HCT116 (cell line): Measurements from ENCODE around the gene FLT3LG. TPM values are rescaled to one million over a fixed set of nuclear protein-coding genes. Genes with fewer than 3 reads are reported as not detected.

Experiments used
- ATAC-seq: fragments of 200-7000 bp; cut with Tn5 transposase; 2 replicates; pipeline ENCODE4 v1.9.1; 2020; ENCODE audit warnings: mild to moderate bottlenecking, moderate library complexity
- BruUV-seq: library from RNA; stranded (reverse); fragments of 400-500 nt; replicated peaks from 2 replicates; lab custom pipeline; 2021; lab: Mats Ljungman, UMichigan
- CTCF ChIA-PET: fragments of 300-600 bp; sonication (Branson Sonifier 250); formaldehyde crosslinking; loops from one replicate; lab custom pipeline; 2021; ENCODE audit warnings: antibody characterized with exemption; lab: Charles Lee
- POLR2A ChIA-PET: fragments of 300-600, 350-600 bp; sonication (Branson Sonifier 250); formaldehyde crosslinking; loops from one replicate; lab custom pipeline; 2021; ENCODE audit warnings: antibody characterized with exemption; lab: Charles Lee
- RAD21 ChIA-PET, 2 experiments: fragments of 300-600 bp; sonication (Branson Sonifier 250); formaldehyde crosslinking; loops; one replicate each; lab custom pipeline; 2023; ENCODE audit warnings: low total read pairs in 2 of 2; ENCODE audit not compliant: uncharacterized antibody in 2 of 2, unreplicated experiment in 2 of 2, low non-redundant PET in 1 of 2; lab: Charles Lee
- DNase-seq: peaks from one replicate; pipeline ENCODE4 v3.0.0-alpha.2; 2010; ENCODE audit warnings: low read depth, low spot score
- H2AFZ ChIP-seq: fragments of 200-600 bp; shearing (Covaris generic), sonication (generic); 2 replicates; pipeline ENCODE4 v1.6.1; 2017; ENCODE audit warnings: low read depth, mixed run types, mixed read lengths, antibody characterized with exemption, low read length; ENCODE audit not compliant: poor library complexity, severe bottlenecking
- H3K27ac ChIP-seq: 2 replicates; pipeline ENCODE4 v1.5.1; 2012; ENCODE audit warnings: low read depth, low read length
- H3K27me3 ChIP-seq: fragments of 200-600 bp; sonication (generic); 2 replicates; pipeline ENCODE4 v1.6.1; 2016; ENCODE audit warnings: mixed run types, low read length, mixed read lengths; ENCODE audit not compliant: insufficient read depth
- H3K36me3 ChIP-seq, 2 experiments: fragments of 200-500 bp in 1 of 2; fragments of 200-600 bp in 1 of 2; sonication (Bioruptor generic) in 1 of 2; sonication (generic) in 1 of 2; 2 replicates each; pipeline versions ENCODE4 v1.5.1 to v1.6.1; 2014 to 2016; ENCODE audit warnings: low read length in 2 of 2, inconsistent platforms in 1 of 2, mixed read lengths in 1 of 2, mixed run types in 1 of 2; ENCODE audit not compliant: insufficient read depth in 2 of 2, control insufficient read depth in 1 of 2
- H3K4me1 ChIP-seq, 2 experiments: fragments of 200-600 bp in 1 of 2; sonication (generic) in 1 of 2; 2 replicates each; pipeline versions ENCODE4 v1.5.1 to v1.6.1; 2012 to 2017; ENCODE audit warnings: low read length in 2 of 2, inconsistent platforms in 1 of 2, mild to moderate bottlenecking in 1 of 2, mixed read lengths in 1 of 2, mixed run types in 1 of 2, moderate library complexity in 1 of 2; ENCODE audit not compliant: insufficient read depth in 2 of 2, control insufficient read depth in 1 of 2
- H3K4me2 ChIP-seq: fragments of 200-600 bp; sonication (generic); 2 replicates; pipeline ENCODE4 v1.6.1; 2017; ENCODE audit warnings: mixed run types, low read length, mixed read lengths
- H3K4me3 ChIP-seq, 2 experiments: fragments of 200-600 bp in 1 of 2; sonication (generic) in 1 of 2; replicated peaks in 1 of 2; 2 replicates each; pipeline ENCODE4 v1.5.1; 2011 to 2016; ENCODE audit warnings: low read length in 2 of 2, control low read depth in 1 of 2, low read depth in 1 of 2, mild to moderate bottlenecking in 1 of 2, mixed read lengths in 1 of 2, mixed run types in 1 of 2
- H3K79me2 ChIP-seq: fragments of 200-600 bp; sonication (generic); 2 replicates; pipeline ENCODE4 v1.6.1; 2017; ENCODE audit warnings: mild to moderate bottlenecking, mixed run types, low read length, moderate library complexity, mixed read lengths; ENCODE audit not compliant: insufficient read depth
- H3K9ac ChIP-seq: fragments of 200-600 bp; sonication (generic); 2 replicates; pipeline ENCODE4 v1.6.1; 2016; ENCODE audit warnings: low read length, mixed read lengths
- H3K9me2 ChIP-seq: fragments of 200-600 bp; sonication (generic), shearing (Covaris generic); 2 replicates; pipeline ENCODE4 v1.6.1; 2017; ENCODE audit warnings: mixed run types, mild to moderate bottlenecking, moderate library complexity; ENCODE audit not compliant: insufficient read depth
- H3K9me3 ChIP-seq, 2 experiments: fragments of 200-500 bp in 1 of 2; fragments of 200-600 bp in 1 of 2; sonication (Bioruptor generic) in 1 of 2; sonication (generic) in 1 of 2; 2 replicates each; pipeline ENCODE4 v1.6.1; 2014 to 2017; ENCODE audit warnings: low read length in 2 of 2, mixed read lengths in 2 of 2, inconsistent platforms in 1 of 2, low read depth in 1 of 2, mild to moderate bottlenecking in 1 of 2, mixed run types in 1 of 2, moderate library complexity in 1 of 2; ENCODE audit not compliant: control insufficient read depth in 1 of 2, insufficient read depth in 1 of 2
- H4K20me1 ChIP-seq: fragments of 200-600 bp; sonication (generic), shearing (Covaris generic); 2 replicates; pipeline ENCODE4 v1.6.1; 2017; ENCODE audit warnings: mixed run types, mild to moderate bottlenecking, moderate library complexity; ENCODE audit not compliant: insufficient read depth
- ATF3 ChIP-seq: IDR thresholded peaks from 2 replicates; pipeline ENCODE4 v1.6.1; 2012
- CBX3 ChIP-seq: IDR thresholded peaks from 2 replicates; pipeline ENCODE4 v1.6.1; 2012; ENCODE audit warnings: low read depth
- EGR1 ChIP-seq: IDR thresholded peaks from 2 replicates; pipeline ENCODE4 v1.6.1; 2012; ENCODE audit warnings: low read depth
- EZH2phosphoT487 ChIP-seq: fragments of 200-600 bp; IDR thresholded peaks from 2 replicates; pipeline ENCODE4 v1.6.1; 2018; ENCODE audit warnings: antibody characterized with exemption, borderline replicate concordance
- FOSL1 ChIP-seq: IDR thresholded peaks from 2 replicates; pipeline ENCODE4 v1.6.1; 2012; ENCODE audit warnings: low read depth
- MAX ChIP-seq: IDR thresholded peaks from 2 replicates; pipeline ENCODE4 v1.6.1; 2012
- POLR2AphosphoS5 ChIP-seq: IDR thresholded peaks from 2 replicates; pipeline ENCODE4 v1.6.1; 2011; ENCODE audit warnings: mild to moderate bottlenecking, low read depth, low read length, moderate library complexity
- RAD21 ChIP-seq: IDR thresholded peaks from 2 replicates; pipeline ENCODE4 v1.6.1; 2012; ENCODE audit warnings: low read depth, mild to moderate bottlenecking
- REST ChIP-seq: IDR thresholded peaks from 2 replicates; pipeline ENCODE4 v1.6.1; 2012; ENCODE audit warnings: low read depth
- SIN3A ChIP-seq: IDR thresholded peaks from 2 replicates; pipeline ENCODE4 v1.6.1; 2012; ENCODE audit warnings: low read depth
- SP1 ChIP-seq: IDR thresholded peaks from 2 replicates; pipeline ENCODE4 v1.6.1; 2012; ENCODE audit warnings: low read depth
- SRF ChIP-seq: IDR thresholded peaks from 2 replicates; pipeline ENCODE4 v1.6.1; 2012; ENCODE audit warnings: low read depth
- TCF7L2 ChIP-seq: IDR thresholded peaks from 2 replicates; pipeline ENCODE4 v1.7.0; 2011; ENCODE audit warnings: borderline replicate concordance, inconsistent platforms; ENCODE audit not compliant: insufficient read depth, insufficient read length; ENCODE audit errors: extremely low read depth
- intact Hi-C: fragments of 100-400 bp; cut with micrococcal nuclease; formaldehyde crosslinking; loops from 2 replicates; pipeline ENCODE4 v1.10.0; 2022
- microRNA counts: library from miRNA; unstranded; fragments of <30 nt; microRNA quantifications from one replicate; lab custom pipeline; 2015
- microRNA-seq: library from miRNA; unstranded; fragments of <30 nt; microRNA quantifications from one replicate; pipeline ENCODE4, GENCODE V29; 2016; ENCODE audit warnings: borderline number of aligned reads
- total RNA-seq: library from RNA; stranded (reverse); gene quantifications from one replicate; pipeline ENCODE4 v1.2.1, GENCODE V29; 2021; ENCODE audit not compliant: unreplicated experiment

FLT3LG gene
- total RNA-seq, 1 experiment from 2014 or later, result 3.8 TPM

- no peaks in the 10 kb centered on the region for H3K36me3 ChIP-seq
- no peak overlapping the region for H3K9ac ChIP-seq
- H3K27ac ChIP-seq, result no peak overlapping the region
- H3K4me1 ChIP-seq, result peaks cover 0 to 10% of the 10 kb centered on the region in 2 experiments; a peak in 1 of 4 replicates
- no TSS peak for BruUV-seq
- no peak for ATAC-seq
- no peak overlapping the region for H3K4me2 ChIP-seq
- no peaks in the 10 kb centered on the region for H3K9me2 ChIP-seq
- H3K4me3 ChIP-seq, result no peak overlapping the region
- no peaks in the 10 kb centered on the region for H3K9me3 ChIP-seq
- POLR2A ChIA-PET, result no interaction called here
- H3K79me2 ChIP-seq, result no peaks in the 10 kb centered on the region
- no peaks in the 10 kb centered on the region for H4K20me1 ChIP-seq
- RAD21 ChIA-PET, result no interaction called here
- TF ChIP-seq CBX3 (no peak), SP1 (no peak), FOSL1 (no peak), EGR1 (no peak), SIN3A (no peak), ATF3 (no peak), POLR2AphosphoS5 (no peak), RAD21 (no peak), EZH2phosphoT487 (no peak), MAX (no peak), TCF7L2 (no peak), SRF (no peak), REST (no peak)
- no peak for DNase-seq
- no peak overlapping the region for H2AFZ ChIP-seq
- CTCF ChIA-PET, result interaction anchor here (2.4 kb wide), 1 partner anchor 12 kb away, joined by 11 read pairs; no protein-coding TSS in a partner anchor
- no peaks in the 10 kb centered on the region for H3K27me3 ChIP-seq
- intact Hi-C loops, result no loop called here
Observed at GRCh38 chr19:49534632-49535385, 60.8 kb downstream of the FLT3LG start.

MicroRNAs within 50 kb of the gene (microRNA counts, 767-probe panel; counts per million panel counts)
- not detected for microRNA hsa-miR-150-5p (lab: Ali Mortazavi, UCI)

Small RNAs within 50 kb of the gene (microRNA-seq; reads per million reads assigned to microRNA genes)
- 1.2 reads per million for gene MIR150

Other genes with a start within 250 kb of the FLT3LG start
- 5.0 TPM for gene SLC6A16, start 149.0 kb upstream of the FLT3LG start, total RNA-seq
- 0.76 TPM for gene CD37, start 138.8 kb upstream of the FLT3LG start, total RNA-seq
- 31.9 TPM for gene TEAD2, start 111.8 kb upstream of the FLT3LG start, total RNA-seq
- 1.0 TPM for gene DKKL1, start 110.3 kb upstream of the FLT3LG start, total RNA-seq
- gene KASH5, start 86.0 kb upstream of the FLT3LG start, total RNA-seq, result not detected
- 9.5 TPM for gene PTH2, start 50.8 kb upstream of the FLT3LG start, total RNA-seq
- 2.6 TPM for gene GFY, start 48.8 kb upstream of the FLT3LG start, total RNA-seq
- 1.8 TPM for gene SLC17A7, start 32.7 kb upstream of the FLT3LG start, total RNA-seq
- 152 TPM for gene PIH1D1, start 22.4 kb upstream of the FLT3LG start, total RNA-seq
- gene ALDH16A1, start 21.0 kb upstream of the FLT3LG start, total RNA-seq, result 22.8 TPM
- gene RPL13A, start 13.4 kb downstream of the FLT3LG start, total RNA-seq, result 3,719 TPM
- 2,353 TPM for gene RPS11, start 22.2 kb downstream of the FLT3LG start, total RNA-seq
- gene FCGRT, start 38.4 kb downstream of the FLT3LG start, total RNA-seq, result 1.8 TPM
- 0.39 TPM for gene RCN3, start 53.8 kb downstream of the FLT3LG start, total RNA-seq
- 133 TPM for gene NOSIP, start 106.3 kb downstream of the FLT3LG start, total RNA-seq
- gene PRRG2, start 107.1 kb downstream of the FLT3LG start, total RNA-seq, result 6.2 TPM
- gene PRR12, start 117.0 kb downstream of the FLT3LG start, total RNA-seq, result 26.9 TPM
- gene RRAS, start 165.9 kb downstream of the FLT3LG start, total RNA-seq, result 55.9 TPM
- gene SCAF1, start 168.0 kb downstream of the FLT3LG start, total RNA-seq, result 96.8 TPM
- 129 TPM for gene IRF3, start 191.6 kb downstream of the FLT3LG start, total RNA-seq
- 93.9 TPM for gene BCL2L12, start 191.7 kb downstream of the FLT3LG start, total RNA-seq
- 428 TPM for gene PRMT1, start 203.1 kb downstream of the FLT3LG start, total RNA-seq
- 12.1 TPM for gene ADM5, start 215.4 kb downstream of the FLT3LG start, total RNA-seq
- gene CPT1C, start 216.9 kb downstream of the FLT3LG start, total RNA-seq, result 12.0 TPM